ENCODE measurements around the gene TXNDC11. TPM values are rescaled to one million over a fixed set of nuclear protein-coding genes. Genes with fewer than 3 reads are reported as not detected.

The TXNDC11 gene
- polyA plus RNA-seq, 2 of the 4 experiments (the other 2 are of a cell fraction): 22.7 to 42.4 TPM

DNA sequence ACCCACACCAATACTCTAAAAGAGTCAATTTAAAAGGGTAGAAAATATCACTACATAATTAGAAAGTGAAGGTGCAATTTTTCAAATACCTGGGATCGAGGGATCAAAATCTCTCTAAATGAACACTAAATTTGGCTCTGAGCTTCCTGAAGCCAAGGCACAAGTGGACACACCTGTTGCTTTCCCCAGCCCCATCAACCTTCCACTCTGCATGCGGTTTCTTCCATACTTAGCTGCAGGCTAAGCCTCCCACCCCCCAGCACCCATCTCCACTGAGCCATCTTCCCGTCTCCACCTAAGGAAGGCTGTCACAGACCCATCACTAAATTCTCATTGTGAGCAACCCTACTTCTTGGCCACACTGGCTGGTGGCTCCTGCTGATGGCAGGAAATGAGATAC is 30.5 kb downstream of the TXNDC11 start (continued):
- no peak for TF ChIP-seq JUN (IDR thresholded peaks at IDR 0.05)
- no peak for TF ChIP-seq SMC3 (IDR thresholded peaks at IDR 0.05)
- TF ChIP-seq MYC (IDR thresholded peaks at IDR 0.05; ENCODE audit: borderline replicate concordance, low read length): no peak
- TF ChIP-seq, protein P1, sequence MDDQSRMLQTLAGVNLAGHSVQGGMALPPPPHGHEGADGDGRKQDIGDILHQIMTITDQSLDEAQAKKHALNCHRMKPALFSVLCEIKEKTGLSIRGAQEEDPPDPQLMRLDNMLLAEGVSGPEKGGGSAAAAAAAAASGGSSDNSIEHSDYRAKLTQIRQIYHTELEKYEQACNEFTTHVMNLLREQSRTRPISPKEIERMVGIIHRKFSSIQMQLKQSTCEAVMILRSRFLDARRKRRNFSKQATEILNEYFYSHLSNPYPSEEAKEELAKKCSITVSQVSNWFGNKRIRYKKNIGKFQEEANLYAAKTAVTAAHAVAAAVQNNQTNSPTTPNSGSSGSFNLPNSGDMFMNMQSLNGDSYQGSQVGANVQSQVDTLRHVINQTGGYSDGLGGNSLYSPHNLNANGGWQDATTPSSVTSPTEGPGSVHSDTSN (IDR thresholded peaks at IDR 0.05): no peak
- TF ChIP-seq SREBF2 (IDR thresholded peaks at IDR 0.05): no peak
- no peak for TF ChIP-seq POLR2AphosphoS2 (conservative IDR thresholded peaks at IDR 0.05; ENCODE audit: low read length)
- no peak for TF ChIP-seq RCOR1 (IDR thresholded peaks at IDR 0.05; ENCODE audit: low read depth, low read length)

DNA sequence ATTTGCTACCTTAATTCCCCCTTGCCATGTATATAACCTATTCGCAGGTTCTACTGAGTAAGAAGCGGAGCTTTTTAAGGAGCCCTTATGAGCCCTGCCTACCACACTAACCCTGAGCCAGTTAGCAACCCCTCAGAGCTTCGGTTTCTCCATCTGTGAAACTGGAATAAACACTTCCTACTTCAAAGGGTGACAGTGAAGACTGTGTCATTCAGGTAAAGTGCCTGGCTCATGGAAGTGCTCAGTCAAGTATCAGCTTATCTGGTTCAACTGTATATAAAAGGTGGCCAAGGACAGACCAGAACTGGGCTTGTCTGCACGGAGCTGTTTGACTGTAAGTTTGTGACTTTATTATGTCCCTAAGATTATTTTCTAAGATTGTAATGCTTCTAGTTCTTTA is 31.0 kb downstream of the TXNDC11 start:
- TF ChIP-seq HOXB5 (CRISPR knock-in tag; IDR thresholded peaks at IDR 0.05) (no peak), KDM1A (IDR thresholded peaks at IDR 0.05; ENCODE audit: low read depth) (no peak)
- H3K4me2 ChIP-seq: no peak overlapping the region
- no peaks in the 10 kb centered on the region for H3K9me3 ChIP-seq
- no peak overlapping the region for H3K4me3 ChIP-seq
- ChIA-PET POLR2A (interaction anchor here (1.4 kb wide), 1 partner anchor 32 kb away, joined by 6 read pairs; the partner anchor contains the start of gene TXNDC11), CTCF (interaction anchor here (0.6 to 14.3 kb wide), 10 partner anchors 11 to 1786 kb away, joined by 3 to 344 read pairs (median 4); no protein-coding TSS in a partner anchor)
- WGBS (ENCODE audit: missing lambda C conversion rate): 96% methylated on average over 4 of the region's 4 CpGs
- H3K27ac ChIP-seq: no peak overlapping the region
- ATAC-seq: no peak
- no peak for DNase-seq (ENCODE audit: low read depth in 1 of 2, low spot score in 1 of 2)
- FAIRE-seq: no peak
- peaks cover 27% of the 10 kb centered on the region for H3K4me1 ChIP-seq

- CTCF ChIA-PET: interaction anchor here (1.2 to 2.7 kb wide), 4 partner anchors 29 to 312 kb away, joined by 3 to 16 read pairs (median 6); no protein-coding TSS in a partner anchor
- H3K9me3 ChIP-seq: no peaks in the 10 kb centered on the region
- H3K4me2 ChIP-seq: no peak overlapping the region
- no peak overlapping the region for H3K4me3 ChIP-seq
- H3K4me1 ChIP-seq: peaks cover 13% of the 10 kb centered on the region
- DNase-seq (ENCODE audit: low read depth in 1 of 2, low spot score in 1 of 2): no peak
- H3K27ac ChIP-seq: peak overlapping the region in 1 of 2 experiments; percentile 26; a peak in 1 of 6 replicates
- ATAC-seq: no peak
- TF ChIP-seq HOXA7 (CRISPR knock-in tag; IDR thresholded peaks at IDR 0.05): no peak
- no peak for TF ChIP-seq EHMT2 (IDR thresholded peaks at IDR 0.05; ENCODE audit: low read depth)
- TF ChIP-seq RAD21 (conservative IDR thresholded peaks at IDR 0.05 in 1 of 2, IDR thresholded peaks at IDR 0.05 in 1 of 2): no peak
- 82% methylated on average over 1 of the region's 1 CpG for WGBS (ENCODE audit: missing lambda C conversion rate)
- no peak for FAIRE-seq
- POLR2A ChIA-PET: no interaction called here
These were observed 34.2 kb downstream of the TXNDC11 start for GRCh38 chr16:11708421-11708820.

- Histone ChIP-seq H3K4me2 (no peak overlapping the region), H3K4me1 (peaks cover 13% of the 10 kb centered on the region), H3K27ac (peak overlapping the region in 1 of 2 experiments; percentile 26; a peak in 1 of 6 replicates), H3K9me3 (no peaks in the 10 kb centered on the region), H3K4me3 (no peak overlapping the region)
- ChIA-PET POLR2A (no interaction called here), CTCF (interaction anchor here (0.8 to 2.7 kb wide), 8 partner anchors 29 to 739 kb away, joined by 3 to 16 read pairs (median 4); no protein-coding TSS in a partner anchor)
- FAIRE-seq (no peak), DNase-seq (ENCODE audit: low read depth in 1 of 2, low spot score in 1 of 2) (no peak), ATAC-seq (no peak)
- TF ChIP-seq JUNB (IDR thresholded peaks at IDR 0.05) (no peak), RARB (CRISPR knock-in tag; IDR thresholded peaks at IDR 0.05) (no peak)
- TF ChIP-seq, protein P2, sequence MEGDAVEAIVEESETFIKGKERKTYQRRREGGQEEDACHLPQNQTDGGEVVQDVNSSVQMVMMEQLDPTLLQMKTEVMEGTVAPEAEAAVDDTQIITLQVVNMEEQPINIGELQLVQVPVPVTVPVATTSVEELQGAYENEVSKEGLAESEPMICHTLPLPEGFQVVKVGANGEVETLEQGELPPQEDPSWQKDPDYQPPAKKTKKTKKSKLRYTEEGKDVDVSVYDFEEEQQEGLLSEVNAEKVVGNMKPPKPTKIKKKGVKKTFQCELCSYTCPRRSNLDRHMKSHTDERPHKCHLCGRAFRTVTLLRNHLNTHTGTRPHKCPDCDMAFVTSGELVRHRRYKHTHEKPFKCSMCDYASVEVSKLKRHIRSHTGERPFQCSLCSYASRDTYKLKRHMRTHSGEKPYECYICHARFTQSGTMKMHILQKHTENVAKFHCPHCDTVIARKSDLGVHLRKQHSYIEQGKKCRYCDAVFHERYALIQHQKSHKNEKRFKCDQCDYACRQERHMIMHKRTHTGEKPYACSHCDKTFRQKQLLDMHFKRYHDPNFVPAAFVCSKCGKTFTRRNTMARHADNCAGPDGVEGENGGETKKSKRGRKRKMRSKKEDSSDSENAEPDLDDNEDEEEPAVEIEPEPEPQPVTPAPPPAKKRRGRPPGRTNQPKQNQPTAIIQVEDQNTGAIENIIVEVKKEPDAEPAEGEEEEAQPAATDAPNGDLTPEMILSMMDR (IDR thresholded peaks at IDR 0.05): no peak
- WGBS (ENCODE audit: missing lambda C conversion rate): 90% methylated on average over 4 of the region's 4 CpGs
These were observed 34.9 kb downstream of the TXNDC11 start for GRCh38 chr16:11707679-11708197.

Data from A549 (cell line).